HG03060 (cell line): ENCODE results near the gene SLC22A17.
"Not testable (repeated sequence)": the region's sequence is repeated elsewhere in the genome, so short reads cannot be mapped to it uniquely, and the experiment has no call there.

Experiments
- ATAC-seq: cut with Tn5 transposase; IDR thresholded peaks from one replicate; pipeline ENCODE4 v1.9.1; 2021; ENCODE audit warnings: low read depth, moderate number of reproducible peaks; ENCODE audit not compliant: unreplicated experiment

Gene SLC22A17

GRCh38 chr14:23352506-23353432, at the start of gene SLC22A17:
Gene SLC22A17 (minus strand): TSS chr14:23352887.
- ATAC-seq: no peak

- no peak for ATAC-seq
These were observed 48.6 kb upstream of the SLC22A17 start for GRCh38 chr14:23401291-23401690.

- ATAC-seq: not testable (repeated sequence)
These were observed 47.9 kb upstream of the SLC22A17 start for GRCh38 chr14:23400496-23401149.

GRCh38 chr14:23399591-23399990, 46.9 kb upstream of the SLC22A17 start:
- no peak for ATAC-seq

- no peak for ATAC-seq
These were observed 46.4 kb upstream of the SLC22A17 start for GRCh38 chr14:23399136-23399535.

- ATAC-seq: no peak
These were observed 45.7 kb upstream of the SLC22A17 start for GRCh38 chr14:23398348-23398747.

GRCh38 chr14:23396781-23397407, 44.2 kb upstream of the SLC22A17 start:
- ATAC-seq: no peak

- no peak for ATAC-seq
These were observed 43.4 kb upstream of the SLC22A17 start for GRCh38 chr14:23396126-23396525.

GRCh38 chr14:23392613-23393012, 39.9 kb upstream of the SLC22A17 start:
- no peak for ATAC-seq

- not testable (repeated sequence) for ATAC-seq
These were observed 37.2 kb upstream of the SLC22A17 start for GRCh38 chr14:23389871-23390270.

- no peak for ATAC-seq
These were observed 36.7 kb upstream of the SLC22A17 start for GRCh38 chr14:23389396-23389795.

- ATAC-seq: no peak
These were observed 36.3 kb upstream of the SLC22A17 start for GRCh38 chr14:23388996-23389395.

- ATAC-seq: no peak
These were observed 35.5 kb upstream of the SLC22A17 start for GRCh38 chr14:23387916-23388882.

- no peak for ATAC-seq
These were observed 34.3 kb upstream of the SLC22A17 start for GRCh38 chr14:23386999-23387398.

- not testable (repeated sequence) for ATAC-seq
These were observed 33.6 kb upstream of the SLC22A17 start for GRCh38 chr14:23386266-23386657.

GRCh38 chr14:23385642-23386265, 33.1 kb upstream of the SLC22A17 start:
- no peak for ATAC-seq

GRCh38 chr14:23385244-23385641, 32.6 kb upstream of the SLC22A17 start:
- no peak for ATAC-seq

GRCh38 chr14:23384364-23385080, 31.8 kb upstream of the SLC22A17 start:
- ATAC-seq: no peak
